NOMO-1 (cell line): ENCODE data around the gene POLR2L.

Source experiments
- DNase-seq, 2 experiments: peaks; one replicate each; lab custom pipeline; 2025; ENCODE audit not compliant: unreplicated experiment in 2 of 2; lab: John Stamatoyannopoulos, UW

POLR2L gene

GRCh38 chr11:797296-798092 is 44.8 kb downstream of the POLR2L start:
- DNase-seq = peak; percentile 71 to 76

GRCh38 chr11:796565-797295 is 45.6 kb downstream of the POLR2L start:
- no peak for DNase-seq

GRCh38 chr11:795634-796564 is 46.4 kb downstream of the POLR2L start:
- peak; percentile 83 to 88 for DNase-seq

- DNase-seq = no peak
Measured at GRCh38 chr11:794766-795633, 47.3 kb downstream of the POLR2L start.

- DNase-seq = no peak
Measured at GRCh38 chr11:794013-794765, 48.1 kb downstream of the POLR2L start.

- no peak for DNase-seq
Measured at GRCh38 chr11:793556-793955, 48.8 kb downstream of the POLR2L start.

- DNase-seq = no peak
Measured at GRCh38 chr11:792873-793272, 49.5 kb downstream of the POLR2L start.

- DNase-seq = no peak
Measured at GRCh38 chr11:792535-792821, 49.9 kb downstream of the POLR2L start.

GRCh38 chr11:791658-792534 is 50.4 kb downstream of the POLR2L start:
- no peak for DNase-seq

GRCh38 chr11:790721-791564 is 51.4 kb downstream of the POLR2L start:
- no peak for DNase-seq

- DNase-seq = no peak
Measured at GRCh38 chr11:789943-790342, 52.4 kb downstream of the POLR2L start, which contains the start of gene CEND1. Gene CEND1 (minus strand): TSS chr11:790090. CDS start chr11:788576, 1,514 bp downstream.
